HepG2 (cell line): ENCODE results near the gene CDYL. TPM values are rescaled to one million over a fixed set of nuclear protein-coding genes. Genes with fewer than 3 reads are reported as not detected.

Experiments used
- ATAC-seq: fragments of 200-7000 bp; cut with Tn5 transposase; 3 replicates; pipeline ENCODE4 v1.9.1; 2020; ENCODE audit warnings: mild to moderate bottlenecking, moderate library complexity
- BruUV-seq: library from RNA; stranded (reverse); fragments of 400-500 nt; replicated peaks from 2 replicates; lab custom pipeline; 2021; lab: Mats Ljungman, UMichigan
- CTCF ChIA-PET: fragments of 300-600 bp; formaldehyde crosslinking; extraction: SDS; loops from one replicate; lab custom pipeline; 2021; ENCODE audit warnings: low total read pairs, inconsistent platforms, low intra/inter-chr PET ratio; lab: Yijun Ruan, JAX
- POLR2A ChIA-PET: fragments of 350-600 bp; sonication (Branson Sonifier 250); formaldehyde crosslinking; loops from one replicate; lab custom pipeline; 2020; ENCODE audit warnings: antibody characterized with exemption, inconsistent platforms; lab: Yijun Ruan, JAX
- DNase-seq: peaks from one replicate; pipeline ENCODE4 v3.0.0-alpha.2; 2015; ENCODE audit warnings: low spot score
- FAIRE-seq: peaks from 3 replicates; lab custom pipeline; 2011; peaks lifted over from hg19 to GRCh38; lab: Jason Lieb, UNC
- H2AFZ ChIP-seq: one replicate; pipeline ENCODE4 v1.6.1; 2011; ENCODE audit warnings: low read length, inconsistent platforms
- H3K27ac ChIP-seq: fragments of 300-600 bp; 3 replicates; pipeline ENCODE4 v1.8.0; 2011; ENCODE audit warnings: mixed run types, mild to moderate bottlenecking, mixed read lengths, low read length, inconsistent platforms; ENCODE audit not compliant: insufficient read depth; ENCODE audit errors: extremely low read length
- H3K27me3 ChIP-seq, 2 experiments: fragments of 200-600 bp in 1 of 2; 2 replicates in 1 of 2; 3 replicates in 1 of 2; pipeline versions ENCODE4 v1.6.0 to v1.8.0; 2011; ENCODE audit warnings: low read length in 2 of 2, mild to moderate bottlenecking in 2 of 2, moderate library complexity in 2 of 2, inconsistent platforms in 1 of 2; ENCODE audit not compliant: insufficient read depth in 2 of 2, control insufficient read depth in 1 of 2
- H3K36me3 ChIP-seq, 2 experiments: fragments of 200-600 bp in 1 of 2; replicated peaks in 1 of 2; 2 replicates in 1 of 2; 3 replicates in 1 of 2; pipeline versions ENCODE4 v1.5.1 to v1.8.0; 2011; ENCODE audit warnings: low read length in 2 of 2, inconsistent platforms in 1 of 2; ENCODE audit not compliant: insufficient read depth in 2 of 2, control insufficient read depth in 1 of 2
- H3K4me1 ChIP-seq: 2 replicates; pipeline ENCODE4 v1.5.1; 2012; ENCODE audit warnings: low read length, inconsistent platforms; ENCODE audit not compliant: insufficient read depth
- H3K4me2 ChIP-seq: 2 replicates; pipeline ENCODE4 v1.6.0; 2011; ENCODE audit warnings: low read depth, low read length, inconsistent platforms
- H3K4me3 ChIP-seq, 3 experiments: fragments of 200-600 bp in 1 of 3; sonication (generic), shearing (Covaris generic) in 1 of 3; replicated peaks in 1 of 3; 2 replicates each; pipeline ENCODE4 v1.5.1; 2011 to 2016; ENCODE audit warnings: low read length in 3 of 3, inconsistent platforms in 2 of 3, low read depth in 2 of 3, mild to moderate bottlenecking in 2 of 3, control low read depth in 1 of 3, mixed read lengths in 1 of 3; ENCODE audit not compliant: insufficient read depth in 1 of 3
- H3K79me2 ChIP-seq: one replicate; pipeline ENCODE4 v1.6.1; 2011; ENCODE audit warnings: low read length, inconsistent platforms; ENCODE audit not compliant: insufficient read depth
- H3K9ac ChIP-seq: 2 replicates; pipeline ENCODE4 v1.6.0; 2011; ENCODE audit warnings: mild to moderate bottlenecking, low read depth, low read length, inconsistent platforms; ENCODE audit not compliant: insufficient read depth
- H3K9me3 ChIP-seq: 2 replicates; pipeline ENCODE4 v1.5.1; 2012; ENCODE audit warnings: mild to moderate bottlenecking, low read length
- H4K20me1 ChIP-seq: 2 replicates; pipeline ENCODE4 v1.6.0; 2011; ENCODE audit warnings: inconsistent platforms, mild to moderate bottlenecking, low read length, moderate library complexity; ENCODE audit not compliant: insufficient read depth
- ATF7-NPFF ChIP-seq: sonication (generic); formaldehyde crosslinking; IDR thresholded peaks from 2 replicates; pipeline ENCODE4 v1.8.1; 2023; ENCODE audit warnings: mild to moderate bottlenecking, low read depth, missing genetic modification reagents, moderate library complexity
- RBM22 ChIP-seq: fragments of 200-400 bp; formaldehyde crosslinking; optimal IDR thresholded peaks from 2 replicates; pipeline ENCODE3; 2017; ENCODE audit warnings: mild to moderate bottlenecking, low read length, moderate library complexity
- TCF12 ChIP-seq, 2 experiments: fragments of 450-650 bp in 1 of 2; sonication (generic) in 1 of 2; formaldehyde crosslinking in 1 of 2; IDR thresholded peaks; 2 replicates each; pipeline versions ENCODE4 v1.6.1 to v1.8.0; 2017 to 2022; ENCODE audit warnings: antibody characterized with exemption in 1 of 2, mild to moderate bottlenecking in 1 of 2, missing genetic modification reagents in 1 of 2, moderate library complexity in 1 of 2
- ZBTB44 ChIP-seq: sonication (generic); formaldehyde crosslinking; IDR thresholded peaks from 2 replicates; pipeline ENCODE4 v1.4.0; 2020; ENCODE audit warnings: missing genetic modification reagents
- ZKSCAN1 ChIP-seq: fragments of 150-350 bp; IDR thresholded peaks from 2 replicates; pipeline ENCODE4 v1.6.1; 2014; ENCODE audit warnings: low read length
- ZNF326 ChIP-seq: sonication (generic); formaldehyde crosslinking; IDR thresholded peaks from 2 replicates; pipeline ENCODE4 v1.4.0; 2020; ENCODE audit warnings: missing genetic modification reagents, borderline replicate concordance
- ZNF362 ChIP-seq: sonication (generic); formaldehyde crosslinking; IDR thresholded peaks from 2 replicates; pipeline ENCODE4 v1.4.0; 2020; ENCODE audit warnings: missing genetic modification reagents, mild to moderate bottlenecking, borderline replicate concordance
- ZNF790 ChIP-seq: sonication (generic); formaldehyde crosslinking; IDR thresholded peaks from 2 replicates; pipeline ENCODE4 v1.8.0; 2022; ENCODE audit warnings: missing genetic modification reagents, mild to moderate bottlenecking, borderline replicate concordance
- ZSCAN9 ChIP-seq: IDR thresholded peaks from 2 replicates; pipeline ENCODE4 v1.6.1; 2016; ENCODE audit warnings: borderline replicate concordance
- WGBS: methylation state at CpG from one replicate; pipeline ENCODE4 v1.1.6; 2017; ENCODE audit warnings: low lambda C conversion rate; 5-methylcytosine and 5-hydroxymethylcytosine counted together
- in situ Hi-C: cut with HindIII; loops from 2 replicates; pipeline ENCODE4 v1.10.0; 2017; ENCODE audit warnings: low pct_unique_long_range_greater_than_20kb; ENCODE audit not compliant: extremely low pct_ligation_motif_present
- intact Hi-C: fragments of 100-400 bp; cut with micrococcal nuclease; formaldehyde crosslinking; loops from one replicate; pipeline ENCODE4 v1.10.0; 2022; ENCODE audit not compliant: unreplicated experiment
- polyA plus RNA-seq, 8 experiments: library from polyadenylated mRNA; depleted of rRNA in 3 of 8; stranded (reverse) in 7 of 8; unstranded in 1 of 8; fragments of >200 nt; fragmentation: Illumina TruSeq in 4 of 8; extraction: Trizol in 4 of 8; gene quantifications; 2 replicates each; pipeline versions ENCODE4 v1.2.1 to v1.2.3, GENCODE V29; 2011 to 2016; ENCODE audit warnings: low read depth in 4 of 8, missing spikeins in 1 of 8, mixed read lengths in 1 of 8; ENCODE audit not compliant: insufficient read depth in 1 of 8
- total RNA-seq, 5 experiments: library from RNA; depleted of rRNA; stranded (reverse); fragments of >200 nt; fragmentation: Illumina TruSeq; extraction: Trizol; gene quantifications; 2 replicates each; pipeline ENCODE4 v1.2.3, GENCODE V29; 2016; ENCODE audit warnings: low read depth in 1 of 5
- TF ChIP-seq, protein P1 (sequence below): sonication (generic); formaldehyde crosslinking; IDR thresholded peaks from 2 replicates; pipeline ENCODE4 v1.4.0; 2020; ENCODE audit warnings: missing genetic modification reagents, borderline replicate concordance

CDYL gene
- total and polyA plus RNA-seq, 2 of the 13 experiments (the other 11 are each of a cell fraction or from before 2014, with no cell fraction given), result 22.8 to 105 TPM

- no peak overlapping the region for H3K27ac ChIP-seq
- no TSS peak for BruUV-seq
- intact Hi-C loops (no loop called here), in situ Hi-C loops (no loop called here)
- H3K4me3 ChIP-seq, result no peak overlapping the region
- FAIRE-seq, result no peak
- WGBS, result 92% methylated on average over 7 of the region's 8 CpGs
- no peaks in the 10 kb centered on the region for H3K79me2 ChIP-seq
- H3K9ac ChIP-seq, result no peak overlapping the region
- TF ChIP-seq ZNF790 (CRISPR knock-in tag), result no peak
- TF ChIP-seq RBM22, result peak; percentile 9
- no peak for TF ChIP-seq ZNF326 (CRISPR knock-in tag)
- H3K4me1 ChIP-seq, result peaks cover 32% of the 10 kb centered on the region
- no peaks in the 10 kb centered on the region for H4K20me1 ChIP-seq
- no peak for ATAC-seq
- no peak for DNase-seq
- H3K4me2 ChIP-seq, result no peak overlapping the region
- H3K27me3 ChIP-seq, result no peaks in the 10 kb centered on the region
- H3K9me3 ChIP-seq, result no peaks in the 10 kb centered on the region
- H2AFZ ChIP-seq, result no peak overlapping the region
- H3K36me3 ChIP-seq, result peaks cover 16 to 35% of the 10 kb centered on the region in 2 experiments
- ChIA-PET POLR2A (no interaction called here), CTCF (no interaction called here)
Observed at GRCh38 chr6:4944325-4944724, 168.1 kb downstream of the CDYL start.

GRCh38 chr6:4946521-4946920 lies 170.3 kb downstream of the CDYL start:
- DNase-seq (no peak), FAIRE-seq (no peak), ATAC-seq (no peak; the same call in 2 of the 3 replicates)
- H3K27ac ChIP-seq, result no peak overlapping the region
- no peak overlapping the region for H3K9ac ChIP-seq
- H3K9me3 ChIP-seq, result no peaks in the 10 kb centered on the region
- POLR2A ChIA-PET, result no interaction called here
- TF ChIP-seq ATF7-NPFF (CRISPR knock-in tag) (no peak), ZBTB44 (CRISPR knock-in tag) (no peak), TCF12 (IDR thresholded peaks at IDR 0.05) (no peak), TCF12 (CRISPR knock-in tag; IDR thresholded peaks at IDR 0.05) (no peak), ZKSCAN1 (no peak), ZNF362 (CRISPR knock-in tag) (no peak), ZSCAN9 (no peak)
- TF ChIP-seq, protein P1, sequence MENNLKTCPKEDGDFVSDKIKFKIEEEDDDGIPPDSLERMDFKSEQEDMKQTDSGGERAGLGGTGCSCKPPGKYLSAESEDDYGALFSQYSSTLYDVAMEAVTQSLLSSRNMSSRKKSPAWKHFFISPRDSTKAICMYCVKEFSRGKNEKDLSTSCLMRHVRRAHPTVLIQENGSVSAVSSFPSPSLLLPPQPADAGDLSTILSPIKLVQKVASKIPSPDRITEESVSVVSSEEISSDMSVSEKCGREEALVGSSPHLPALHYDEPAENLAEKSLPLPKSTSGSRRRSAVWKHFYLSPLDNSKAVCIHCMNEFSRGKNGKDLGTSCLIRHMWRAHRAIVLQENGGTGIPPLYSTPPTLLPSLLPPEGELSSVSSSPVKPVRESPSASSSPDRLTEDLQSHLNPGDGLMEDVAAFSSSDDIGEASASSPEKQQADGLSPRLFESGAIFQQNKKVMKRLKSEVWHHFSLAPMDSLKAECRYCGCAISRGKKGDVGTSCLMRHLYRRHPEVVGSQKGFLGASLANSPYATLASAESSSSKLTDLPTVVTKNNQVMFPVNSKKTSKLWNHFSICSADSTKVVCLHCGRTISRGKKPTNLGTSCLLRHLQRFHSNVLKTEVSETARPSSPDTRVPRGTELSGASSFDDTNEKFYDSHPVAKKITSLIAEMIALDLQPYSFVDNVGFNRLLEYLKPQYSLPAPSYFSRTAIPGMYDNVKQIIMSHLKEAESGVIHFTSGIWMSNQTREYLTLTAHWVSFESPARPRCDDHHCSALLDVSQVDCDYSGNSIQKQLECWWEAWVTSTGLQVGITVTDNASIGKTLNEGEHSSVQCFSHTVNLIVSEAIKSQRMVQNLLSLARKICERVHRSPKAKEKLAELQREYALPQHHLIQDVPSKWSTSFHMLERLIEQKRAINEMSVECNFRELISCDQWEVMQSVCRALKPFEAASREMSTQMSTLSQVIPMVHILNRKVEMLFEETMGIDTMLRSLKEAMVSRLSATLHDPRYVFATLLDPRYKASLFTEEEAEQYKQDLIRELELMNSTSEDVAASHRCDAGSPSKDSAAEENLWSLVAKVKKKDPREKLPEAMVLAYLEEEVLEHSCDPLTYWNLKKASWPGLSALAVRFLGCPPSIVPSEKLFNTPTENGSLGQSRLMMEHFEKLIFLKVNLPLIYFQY, result no peak
- H3K79me2 ChIP-seq, result no peaks in the 10 kb centered on the region
- in situ Hi-C loops, result no loop called here
- H3K4me2 ChIP-seq, result no peak overlapping the region
- CTCF ChIA-PET, result no interaction called here
- H3K36me3 ChIP-seq, result peaks cover 17 to 47% of the 10 kb centered on the region in 2 experiments
- no peaks in the 10 kb centered on the region for H3K27me3 ChIP-seq
- no peaks in the 10 kb centered on the region for H4K20me1 ChIP-seq
- H3K4me1 ChIP-seq, result peaks cover 22% of the 10 kb centered on the region
- no peak overlapping the region for H2AFZ ChIP-seq
- no peak overlapping the region for H3K4me3 ChIP-seq
- WGBS, result 100% methylated on average over 1 of the region's 11 CpGs
- BruUV-seq, result no TSS peak
- intact Hi-C loops, result no loop called here
